ENCODE data around the gene ASIC2.

Gene ASIC2

GRCh38 chr17:33214996-33215395, 78.1 kb downstream of the ASIC2 start:
- DNase-seq (ENCODE audit: low read depth) = no peak
- no peak overlapping the region for H3K4me3 ChIP-seq (ENCODE audit: low read depth, low read length)
- no peak for TF ChIP-seq CTCF (IDR thresholded peaks at IDR 0.05; ENCODE audit: control insufficient read depth, extremely low read depth, insufficient read depth)

DNA sequence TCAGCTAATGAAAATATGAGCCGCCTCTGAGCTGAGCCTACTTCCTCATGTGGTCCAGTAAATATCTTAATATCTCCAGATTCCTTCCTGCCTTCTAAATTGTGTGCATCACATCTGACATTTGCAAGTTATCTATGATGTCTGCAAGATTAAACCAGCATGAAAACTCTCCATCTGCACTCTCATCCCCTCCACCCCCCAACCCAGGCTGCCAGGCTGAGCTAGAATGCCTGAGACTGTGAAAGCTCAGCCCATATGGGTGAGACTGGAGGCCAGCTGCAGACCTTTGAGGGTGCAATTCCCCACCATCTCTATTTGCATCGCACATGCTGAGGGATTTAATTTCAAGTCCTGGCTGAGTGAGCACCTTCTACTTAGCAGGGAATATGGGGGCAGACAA, 82.8 kb downstream of the ASIC2 start:
- DNase-seq (ENCODE audit: low read depth) = no peak
- no peak overlapping the region for H3K4me3 ChIP-seq (ENCODE audit: low read depth, low read length)
- no peak for TF ChIP-seq CTCF (IDR thresholded peaks at IDR 0.05; ENCODE audit: control insufficient read depth, extremely low read depth, insufficient read depth)

DNA sequence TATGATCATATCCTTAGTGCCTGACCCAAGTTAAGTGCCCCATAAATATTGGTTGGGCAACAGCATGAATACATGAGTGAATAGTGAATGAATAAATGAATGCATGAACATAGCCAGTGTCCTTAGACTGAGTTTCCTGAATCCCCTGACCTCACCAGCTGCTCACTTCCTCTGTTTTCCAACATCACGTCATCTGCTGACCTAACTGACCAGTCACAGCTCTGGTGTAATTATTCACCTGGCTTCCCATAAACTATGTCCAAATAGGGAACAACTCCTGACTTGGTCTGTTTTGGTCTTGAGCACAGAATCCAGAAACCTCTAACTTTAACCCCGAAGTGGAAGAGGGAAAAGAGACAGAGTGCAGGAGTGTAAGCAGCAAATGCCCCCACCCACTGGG, 83.4 kb downstream of the ASIC2 start:
- DNase-seq (ENCODE audit: low read depth) = no peak
- no peak for TF ChIP-seq CTCF (IDR thresholded peaks at IDR 0.05; ENCODE audit: control insufficient read depth, extremely low read depth, insufficient read depth)

GRCh38 chr17:33207231-33207630, 85.9 kb downstream of the ASIC2 start:
- no peak for TF ChIP-seq CTCF (IDR thresholded peaks at IDR 0.05; ENCODE audit: control insufficient read depth, extremely low read depth, insufficient read depth)
- H3K4me3 ChIP-seq (ENCODE audit: low read depth, low read length) = no peak overlapping the region

More for the DNA sequence above, 83.4 kb downstream of the ASIC2 start:
- H3K4me3 ChIP-seq (ENCODE audit: low read depth, low read length) = no peak overlapping the region

DNA sequence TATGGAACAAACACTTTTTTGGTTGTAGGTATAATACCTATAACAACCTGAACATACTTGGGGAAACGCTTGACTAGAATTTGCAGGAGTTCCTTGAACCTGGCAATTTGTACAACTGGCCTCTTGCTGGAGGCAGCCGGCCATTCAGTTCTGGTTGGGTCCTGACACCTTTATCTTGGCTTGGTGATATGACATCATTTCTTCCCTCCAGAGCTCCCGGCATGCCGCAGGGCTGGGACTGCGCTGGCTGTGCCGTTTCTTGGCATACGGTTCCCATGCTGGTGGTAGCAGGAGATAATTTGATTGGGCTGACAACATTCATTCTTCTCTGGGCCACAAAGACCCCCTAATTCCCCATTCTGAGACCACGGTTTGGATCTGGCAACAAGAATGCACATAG, 87.5 kb downstream of the ASIC2 start:
- DNase-seq (ENCODE audit: low read depth) = no peak
- no peak for TF ChIP-seq CTCF (IDR thresholded peaks at IDR 0.05; ENCODE audit: control insufficient read depth, extremely low read depth, insufficient read depth)
- no peak overlapping the region for H3K4me3 ChIP-seq (ENCODE audit: low read depth, low read length)

More at GRCh38 chr17:33207231-33207630, 85.9 kb downstream of the ASIC2 start:
- DNase-seq (ENCODE audit: low read depth) = no peak

DNA sequence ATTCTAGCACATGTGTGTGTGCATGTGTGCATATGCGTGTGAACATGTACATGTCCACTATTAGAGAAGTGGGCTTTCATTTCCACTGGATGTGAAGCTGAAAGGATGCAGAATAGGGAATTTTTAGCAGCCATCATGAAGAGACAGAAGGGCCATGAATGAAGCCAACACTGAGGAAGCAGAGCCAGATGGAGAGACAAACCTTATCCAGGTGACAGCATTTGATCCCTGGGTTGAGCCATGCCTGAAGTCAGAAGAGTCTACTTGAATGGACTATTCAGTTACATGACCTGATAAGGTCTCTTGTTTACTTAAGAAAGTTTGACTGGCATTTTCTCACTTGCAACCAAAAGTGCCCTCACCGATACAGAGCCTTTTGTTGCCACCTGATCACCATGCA, 88.4 kb downstream of the ASIC2 start:
- TF ChIP-seq CTCF (IDR thresholded peaks at IDR 0.05; ENCODE audit: control insufficient read depth, extremely low read depth, insufficient read depth) = no peak
- H3K4me3 ChIP-seq (ENCODE audit: low read depth, low read length) = no peak overlapping the region
- no peak for DNase-seq (ENCODE audit: low read depth)

- H3K4me3 ChIP-seq (ENCODE audit: low read depth, low read length) = no peak overlapping the region
- DNase-seq (ENCODE audit: low read depth) = no peak
- TF ChIP-seq CTCF (IDR thresholded peaks at IDR 0.05; ENCODE audit: control insufficient read depth, extremely low read depth, insufficient read depth) = no peak
Measured at GRCh38 chr17:33204156-33204555, 88.9 kb downstream of the ASIC2 start.

Data from LNCaP clone FGC (cell line).